ENCODE results near the gene CERT1.

The CERT1 gene

DNA sequence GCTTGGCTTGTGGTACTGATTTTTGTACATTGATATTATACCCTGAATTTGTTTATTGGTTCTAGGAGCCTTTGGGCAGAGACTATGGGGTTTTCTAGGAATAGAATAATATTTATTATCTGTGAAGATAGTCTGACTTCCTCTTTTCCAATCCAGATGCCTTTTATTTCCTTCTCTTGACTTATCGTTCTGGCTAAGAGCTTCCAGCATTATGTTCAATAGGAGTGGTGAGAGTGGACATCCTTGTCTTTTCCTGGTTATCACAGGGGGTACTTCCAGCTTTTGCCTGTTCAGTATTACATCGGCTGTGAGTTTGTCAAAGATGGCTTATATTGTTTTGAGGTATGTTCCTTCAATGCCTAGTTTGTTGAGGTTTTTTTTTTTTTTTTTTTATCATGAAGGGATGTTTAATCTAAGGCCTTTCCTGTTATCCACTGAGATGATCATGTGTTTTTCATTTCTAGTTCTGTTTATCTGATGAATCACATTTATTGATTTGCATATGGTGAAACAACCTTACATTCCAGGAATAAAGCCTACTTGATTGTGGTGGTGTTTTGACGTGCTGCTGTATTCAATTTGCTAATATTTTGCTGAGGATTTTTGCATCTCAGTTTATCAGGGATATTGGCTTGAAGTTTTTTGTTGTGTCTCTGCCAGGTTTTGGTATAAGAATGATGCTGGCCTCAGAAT is 77.5 kb downstream of the CERT1 start:
- Mint-ChIP-seq H3K27ac (no peak overlapping the region), H3K4me1 (peaks cover 5% of the 10 kb centered on the region), H3K4me3 (no peak overlapping the region), H3K27me3 (no peaks in the 10 kb centered on the region), H3K9me3 (no peaks in the 10 kb centered on the region), H3K36me3 (peaks cover 4% of the 10 kb centered on the region)

DNA sequence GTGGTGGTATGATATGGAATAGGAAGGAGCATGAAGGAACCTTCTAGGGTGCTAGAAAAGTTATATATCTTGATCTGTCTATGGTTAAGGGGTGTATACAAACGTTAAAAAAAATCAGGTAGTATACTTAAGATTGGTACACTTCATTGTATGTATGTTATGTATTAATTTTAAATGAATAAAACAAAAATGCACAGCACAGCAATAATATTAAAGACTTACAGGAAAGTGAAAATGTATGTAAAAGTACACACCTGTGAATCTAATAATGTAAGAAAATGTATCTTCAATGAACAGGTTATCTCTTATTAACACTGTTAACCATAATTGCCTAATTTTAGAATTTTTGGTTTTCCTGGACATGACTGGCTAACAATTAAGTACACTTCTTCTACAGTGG is 97.2 kb downstream of the CERT1 start:
- Mint-ChIP-seq H3K4me3 (no peak overlapping the region), H3K36me3 (peaks cover 20% of the 10 kb centered on the region)

DNA sequence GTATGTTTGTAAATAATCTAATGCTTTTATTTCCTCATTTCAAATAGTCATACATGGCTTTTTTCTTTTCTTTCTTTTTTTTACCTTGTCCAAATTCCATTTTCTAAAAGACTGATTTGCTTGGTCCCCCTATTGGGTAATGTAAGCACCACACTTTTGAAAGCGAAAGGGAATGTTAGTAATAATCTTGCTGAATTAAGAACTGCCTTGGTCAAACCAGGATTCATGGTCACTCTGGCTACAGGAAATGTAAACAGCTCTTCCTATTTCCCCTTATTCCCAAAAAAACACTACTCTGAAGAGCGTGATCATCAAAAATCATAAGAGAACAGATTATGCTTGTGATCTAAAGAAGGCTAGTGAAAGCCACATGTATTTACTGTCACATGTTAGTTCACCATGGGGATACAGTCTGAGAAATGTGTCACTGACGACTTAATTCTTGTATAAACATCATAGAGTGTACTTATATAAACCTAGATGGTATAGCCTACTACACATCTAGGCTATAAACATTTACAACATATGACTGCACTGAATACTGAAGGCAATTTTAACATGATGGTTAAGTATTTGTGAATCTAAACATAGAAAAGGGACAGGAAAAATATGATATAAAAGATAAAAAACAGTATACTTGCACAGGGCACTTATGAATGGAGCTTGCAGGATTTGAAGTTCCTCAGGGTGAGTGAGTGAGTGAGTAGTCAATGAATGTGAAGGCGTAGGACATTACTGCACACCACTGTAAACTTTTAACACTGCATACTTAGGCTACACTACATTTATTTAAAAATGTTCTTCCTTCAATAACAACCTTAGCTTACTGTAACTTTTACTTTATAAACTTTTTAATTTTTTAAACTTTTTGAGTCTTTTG is 99.1 kb downstream of the CERT1 start:
- H3K27me3 Mint-ChIP-seq: no peaks in the 10 kb centered on the region
- peaks cover 9% of the 10 kb centered on the region for H3K4me1 Mint-ChIP-seq
- peaks cover 18% of the 10 kb centered on the region for H3K36me3 Mint-ChIP-seq
- no peak overlapping the region for H3K27ac Mint-ChIP-seq
- H3K9me3 Mint-ChIP-seq: no peaks in the 10 kb centered on the region
- H3K4me3 Mint-ChIP-seq: no peak overlapping the region

More for the DNA sequence above, 97.2 kb downstream of the CERT1 start:
- no peaks in the 10 kb centered on the region for H3K27me3 Mint-ChIP-seq
- no peak overlapping the region for H3K27ac Mint-ChIP-seq
- peaks cover 9% of the 10 kb centered on the region for H3K4me1 Mint-ChIP-seq
- no peaks in the 10 kb centered on the region for H3K9me3 Mint-ChIP-seq

DNA sequence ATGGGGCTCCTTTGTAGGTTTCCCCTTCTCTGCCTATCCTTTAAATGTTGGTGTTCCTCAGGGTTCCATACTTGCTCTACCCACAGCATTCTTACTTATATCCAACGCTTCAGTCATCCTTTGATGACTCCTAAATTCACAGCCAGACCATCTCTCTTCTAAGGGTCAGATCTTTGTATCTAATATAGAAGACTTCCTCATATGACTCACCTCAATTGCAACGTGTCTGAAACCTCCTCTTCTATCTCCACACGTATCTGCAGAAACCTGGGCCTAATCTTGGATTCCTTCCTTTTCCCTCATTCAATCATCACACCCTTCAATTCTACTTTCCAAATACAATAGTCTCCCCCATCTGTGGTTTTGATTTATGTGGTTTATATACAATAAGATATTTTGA is 106.1 kb downstream of the CERT1 start:
- Mint-ChIP-seq H3K27ac (no peak overlapping the region), H3K9me3 (no peaks in the 10 kb centered on the region), H3K4me3 (no peak overlapping the region), H3K27me3 (no peaks in the 10 kb centered on the region), H3K36me3 (peaks cover 13% of the 10 kb centered on the region), H3K4me1 (no peaks in the 10 kb centered on the region)

DNA sequence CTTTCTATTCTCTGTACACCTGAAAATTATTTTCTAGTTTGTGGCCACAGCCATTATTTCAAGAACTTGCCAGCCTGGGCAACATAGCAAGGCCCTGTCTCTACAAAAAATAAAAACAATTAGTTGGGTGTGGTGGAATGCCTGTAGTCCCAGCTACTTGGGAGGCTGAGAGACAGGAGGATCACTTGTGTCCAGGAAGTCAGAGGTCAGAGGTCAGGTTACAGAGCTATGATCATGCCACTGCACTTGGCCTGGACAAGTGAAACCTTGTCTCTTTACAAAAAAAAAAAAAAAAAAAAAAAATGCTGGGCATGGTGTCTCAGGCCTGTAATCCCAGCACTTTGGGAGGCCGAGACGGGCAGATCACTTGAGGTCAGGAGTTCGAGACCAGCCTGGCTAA is 116.2 kb downstream of the CERT1 start:
- H3K4me3 Mint-ChIP-seq: no peak overlapping the region
- no peak overlapping the region for H3K27ac Mint-ChIP-seq
- H3K9me3 Mint-ChIP-seq: no peaks in the 10 kb centered on the region
- H3K4me1 Mint-ChIP-seq: no peaks in the 10 kb centered on the region
- H3K27me3 Mint-ChIP-seq: no peaks in the 10 kb centered on the region
- peaks cover 8% of the 10 kb centered on the region for H3K36me3 Mint-ChIP-seq

DNA sequence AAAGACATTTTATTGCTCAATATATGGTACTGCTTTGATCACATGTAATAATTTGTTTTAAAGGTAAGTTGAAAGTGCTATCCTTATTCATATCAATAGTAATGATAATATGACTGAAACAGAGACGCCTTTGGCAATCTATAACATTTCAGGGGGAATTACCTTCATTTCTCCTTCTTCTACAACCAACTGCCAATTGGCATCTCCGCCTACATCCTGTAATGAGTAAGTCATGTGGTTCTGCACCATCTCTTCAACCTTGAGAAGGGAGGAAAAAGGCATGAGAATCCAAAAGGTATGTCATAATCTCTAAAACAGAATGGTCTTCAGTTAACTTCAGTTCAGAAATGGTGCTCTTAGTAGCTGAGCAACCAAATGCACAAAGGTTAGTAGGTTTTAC is 122.0 kb downstream of the CERT1 start:
- no peak overlapping the region for H3K4me3 Mint-ChIP-seq
- H3K36me3 Mint-ChIP-seq: peaks cover 13% of the 10 kb centered on the region
- no peaks in the 10 kb centered on the region for H3K27me3 Mint-ChIP-seq
- peak overlapping the region; percentile 4 for H3K27ac Mint-ChIP-seq
- no peaks in the 10 kb centered on the region for H3K9me3 Mint-ChIP-seq
- peaks cover 5% of the 10 kb centered on the region for H3K4me1 Mint-ChIP-seq

DNA sequence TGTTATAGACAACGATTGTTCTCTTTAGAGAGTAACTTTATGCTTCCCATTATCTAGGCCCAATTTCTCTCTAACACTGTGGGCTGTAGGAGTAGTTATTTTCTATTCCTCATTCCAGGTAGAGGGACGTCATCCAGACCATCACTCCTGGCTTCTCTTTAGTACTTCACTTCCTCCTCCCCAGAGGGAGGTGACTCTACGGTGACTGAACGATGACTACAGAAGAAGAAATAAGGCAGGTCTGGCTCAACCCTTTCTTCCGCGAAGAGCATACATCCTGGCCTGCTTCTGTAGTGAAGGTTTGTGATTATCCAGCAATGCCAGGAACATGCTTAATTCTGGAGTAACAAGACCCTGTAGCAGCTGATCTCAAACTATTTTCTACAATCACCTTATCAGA is 123.6 kb downstream of the CERT1 start:
- Mint-ChIP-seq H3K9me3 (no peaks in the 10 kb centered on the region), H3K4me1 (peaks cover 5% of the 10 kb centered on the region), H3K27me3 (no peaks in the 10 kb centered on the region), H3K36me3 (peaks cover 14% of the 10 kb centered on the region), H3K4me3 (no peak overlapping the region), H3K27ac (no peak overlapping the region)

DNA sequence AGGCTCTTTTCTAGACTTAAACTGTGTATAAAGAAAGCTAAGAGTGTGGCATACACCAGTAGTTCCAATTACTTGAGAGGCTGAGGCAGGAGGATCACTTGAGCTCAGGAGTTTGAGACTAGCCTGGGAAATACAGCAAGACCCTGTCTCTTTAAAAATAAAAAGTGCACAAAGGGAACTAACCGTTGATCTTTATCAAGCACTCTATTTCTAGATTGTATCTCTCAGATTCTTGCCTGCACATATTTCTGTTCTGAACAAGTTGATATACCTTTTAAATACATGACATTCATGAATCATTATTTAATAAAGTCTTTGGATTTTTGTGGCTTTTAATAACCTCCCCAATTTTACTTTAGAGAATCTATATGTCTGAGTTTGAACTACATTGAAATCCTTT is 127.2 kb downstream of the CERT1 start:
- Mint-ChIP-seq H3K4me1 (no peaks in the 10 kb centered on the region), H3K9me3 (no peaks in the 10 kb centered on the region), H3K27ac (no peak overlapping the region), H3K4me3 (no peak overlapping the region), H3K27me3 (no peaks in the 10 kb centered on the region), H3K36me3 (peaks cover 16% of the 10 kb centered on the region)

DNA sequence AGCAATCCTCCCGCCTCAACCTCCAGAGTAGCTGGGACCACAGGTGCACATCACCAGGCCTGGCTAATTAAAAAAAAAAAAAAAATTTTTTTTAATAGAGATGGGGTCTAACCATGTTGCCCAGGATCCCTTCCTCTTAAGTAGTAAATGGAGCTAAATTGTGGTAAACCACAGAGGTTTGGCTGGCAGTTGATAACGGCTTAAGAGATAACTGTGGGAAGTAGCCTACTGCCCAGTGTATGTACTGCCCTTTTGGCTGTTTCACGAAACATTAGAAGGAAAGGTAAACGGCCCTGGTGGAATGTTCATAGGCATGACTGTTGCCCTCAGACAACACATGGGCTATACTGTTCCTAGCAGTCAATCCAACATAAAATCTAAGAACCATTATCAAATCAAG is 130.0 kb downstream of the CERT1 start:
- Mint-ChIP-seq H3K36me3 (peaks cover 8% of the 10 kb centered on the region), H3K27me3 (no peaks in the 10 kb centered on the region), H3K4me3 (no peak overlapping the region), H3K9me3 (no peaks in the 10 kb centered on the region), H3K4me1 (no peaks in the 10 kb centered on the region), H3K27ac (no peak overlapping the region)

DNA sequence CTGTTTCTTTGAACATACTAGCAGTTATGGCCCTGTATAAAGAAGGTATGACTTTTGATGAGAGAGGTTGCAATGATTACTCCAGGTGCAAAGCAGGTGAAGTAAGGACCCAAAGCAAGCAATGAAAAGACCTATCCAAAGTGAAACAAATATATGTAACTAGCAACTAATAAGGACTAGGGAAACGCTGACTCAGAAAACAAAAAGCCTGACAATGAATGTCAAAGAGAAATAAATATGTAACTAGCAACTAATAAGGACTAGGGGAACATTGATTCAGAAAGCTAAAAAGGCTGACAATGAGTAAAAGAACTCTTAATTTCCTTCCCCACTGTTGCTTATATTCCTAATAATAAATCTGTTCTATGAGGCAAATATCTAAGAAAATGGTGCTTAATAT is 131.3 kb downstream of the CERT1 start:
- no peaks in the 10 kb centered on the region for H3K27me3 Mint-ChIP-seq
- H3K36me3 Mint-ChIP-seq: peaks cover 9% of the 10 kb centered on the region
- no peak overlapping the region for H3K27ac Mint-ChIP-seq
- no peaks in the 10 kb centered on the region for H3K9me3 Mint-ChIP-seq
- no peak overlapping the region for H3K4me3 Mint-ChIP-seq
- H3K4me1 Mint-ChIP-seq: no peaks in the 10 kb centered on the region

DNA sequence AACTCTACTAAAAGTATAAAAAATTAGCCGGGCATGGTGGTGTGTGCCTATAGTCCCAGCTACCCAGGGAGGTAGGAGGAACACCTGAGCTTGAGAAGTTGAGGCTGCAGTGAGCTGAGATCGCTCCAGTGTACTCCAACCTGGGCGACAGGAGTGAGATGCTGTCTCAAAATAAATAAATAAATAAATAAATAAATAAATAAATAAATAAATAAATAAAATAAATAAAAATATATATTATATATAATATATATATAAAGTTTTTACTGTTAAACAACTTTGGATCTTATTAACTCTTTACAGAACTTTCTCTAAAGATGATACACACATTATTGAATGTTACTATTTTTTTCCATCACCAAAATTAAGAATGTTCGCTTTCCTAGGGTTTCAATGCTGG is 136.0 kb downstream of the CERT1 start:
- Mint-ChIP-seq H3K4me3 (no peak overlapping the region), H3K27ac (no peak overlapping the region), H3K27me3 (no peaks in the 10 kb centered on the region), H3K4me1 (no peaks in the 10 kb centered on the region), H3K36me3 (peaks cover 4% of the 10 kb centered on the region), H3K9me3 (no peaks in the 10 kb centered on the region)

DNA sequence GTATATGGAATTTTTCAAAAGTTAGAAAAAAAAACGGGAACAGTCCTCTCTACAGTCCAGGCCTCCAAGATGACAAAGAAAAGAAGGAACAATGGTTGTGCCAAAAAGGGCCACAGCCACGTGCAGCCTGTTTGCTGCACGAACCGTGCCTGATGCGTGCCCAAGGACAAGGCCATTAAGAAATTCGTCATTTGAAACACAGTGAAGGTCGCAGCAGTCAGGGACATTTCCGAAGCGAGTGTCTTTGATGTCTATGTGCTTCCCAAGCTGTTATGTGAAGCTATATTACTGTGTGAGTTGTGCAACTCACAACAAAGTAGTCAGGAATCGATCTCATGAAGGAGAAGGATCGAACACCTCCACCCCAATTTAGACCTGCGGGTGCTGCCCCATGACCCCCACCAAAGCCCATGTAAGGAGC is 137.0 kb downstream of the CERT1 start:
- H3K27ac Mint-ChIP-seq: no peak overlapping the region
- H3K27me3 Mint-ChIP-seq: no peaks in the 10 kb centered on the region
- H3K4me3 Mint-ChIP-seq: no peak overlapping the region
- H3K36me3 Mint-ChIP-seq: peaks cover 4% of the 10 kb centered on the region
- H3K4me1 Mint-ChIP-seq: no peaks in the 10 kb centered on the region
- no peaks in the 10 kb centered on the region for H3K9me3 Mint-ChIP-seq

DNA sequence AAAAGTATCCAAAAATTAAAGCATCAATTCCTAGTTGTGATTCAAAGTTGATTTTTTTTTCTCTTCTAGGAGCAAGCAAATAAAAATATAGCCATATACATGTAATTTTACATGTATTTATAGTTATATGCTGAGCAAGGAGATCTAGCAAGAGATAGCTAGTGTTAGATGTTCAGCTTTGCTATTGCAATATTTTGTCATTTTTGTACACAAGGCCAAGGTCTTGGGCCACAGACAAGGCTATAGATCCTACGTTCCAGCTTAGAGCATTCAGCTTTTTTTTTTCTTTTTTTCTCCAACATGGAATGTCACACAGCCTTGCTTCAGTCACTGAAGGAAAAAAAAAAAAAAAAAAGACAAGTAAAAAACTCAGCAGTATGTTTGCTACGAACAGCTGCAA is 137.6 kb downstream of the CERT1 start:
- Mint-ChIP-seq H3K27ac (no peak overlapping the region), H3K4me3 (no peak overlapping the region), H3K4me1 (no peaks in the 10 kb centered on the region)

DNA sequence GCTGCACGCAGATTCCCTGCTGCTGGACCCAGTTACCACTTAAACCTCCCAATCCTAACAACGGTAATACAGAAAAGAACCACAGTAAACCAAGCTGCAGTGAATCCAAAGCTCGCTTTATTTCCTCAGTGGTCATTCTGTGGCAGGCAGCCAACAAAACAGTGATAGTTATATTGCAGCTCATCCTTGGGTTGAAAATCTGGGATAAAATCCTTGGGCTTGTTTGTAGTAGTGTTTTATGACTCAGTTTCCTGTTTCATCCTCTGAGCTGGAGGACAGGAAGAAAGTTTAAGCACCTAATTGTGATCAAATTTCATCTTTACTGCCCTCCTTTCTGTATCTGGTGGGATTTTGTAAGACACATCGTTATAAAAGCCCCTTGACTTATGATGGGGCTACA is 143.0 kb downstream of the CERT1 start:
- H3K27me3 Mint-ChIP-seq: no peaks in the 10 kb centered on the region
- peaks cover 5% of the 10 kb centered on the region for H3K4me1 Mint-ChIP-seq
- H3K27ac Mint-ChIP-seq: no peak overlapping the region
- H3K4me3 Mint-ChIP-seq: no peak overlapping the region
- H3K9me3 Mint-ChIP-seq: no peaks in the 10 kb centered on the region
- peaks cover 4% of the 10 kb centered on the region for H3K36me3 Mint-ChIP-seq

More for the DNA sequence above, 137.6 kb downstream of the CERT1 start:
- Mint-ChIP-seq H3K9me3 (no peaks in the 10 kb centered on the region), H3K27me3 (no peaks in the 10 kb centered on the region), H3K36me3 (peaks cover 4% of the 10 kb centered on the region)

DNA sequence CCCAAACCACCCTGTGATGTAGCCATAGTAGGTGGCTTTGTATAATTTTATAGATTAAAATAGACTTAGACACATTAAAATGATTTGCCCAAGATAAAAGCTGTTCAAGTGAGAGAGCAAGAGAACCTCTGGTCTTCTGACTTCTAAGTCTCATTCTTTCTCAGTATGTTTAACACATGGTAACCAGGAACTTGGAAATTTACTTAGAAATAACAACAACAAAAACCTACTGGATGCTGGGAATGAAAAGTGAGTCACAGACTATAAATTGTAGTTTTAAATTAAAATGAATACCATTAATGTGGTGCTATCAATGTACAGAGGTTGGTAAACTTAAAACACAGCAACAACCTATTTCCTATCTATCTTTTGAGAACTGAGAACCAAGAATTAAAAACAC is 144.0 kb downstream of the CERT1 start:
- Mint-ChIP-seq H3K4me1 (peaks cover 5% of the 10 kb centered on the region), H3K4me3 (no peak overlapping the region), H3K9me3 (no peaks in the 10 kb centered on the region), H3K27ac (peak overlapping the region; percentile 17), H3K36me3 (peaks cover 9% of the 10 kb centered on the region), H3K27me3 (no peaks in the 10 kb centered on the region)

DNA sequence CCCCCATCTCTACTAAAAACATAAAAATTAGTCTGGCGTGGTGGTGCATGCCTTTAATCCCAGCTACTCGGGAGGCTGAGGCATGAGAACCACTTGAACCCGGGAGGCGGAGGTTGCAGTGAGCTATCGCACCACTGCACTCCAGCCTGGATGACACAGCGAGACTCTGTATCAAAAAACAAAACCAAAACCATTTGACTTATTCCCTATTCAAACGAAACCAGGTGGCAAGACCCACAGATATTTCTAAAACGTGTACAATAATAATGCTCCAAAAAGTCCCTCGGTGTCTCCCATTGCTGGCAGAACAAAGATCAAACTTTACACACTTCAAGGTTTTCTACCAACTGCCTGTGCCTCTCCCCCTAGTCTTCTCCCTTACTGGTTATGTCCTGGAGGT is 144.6 kb downstream of the CERT1 start:
- no peaks in the 10 kb centered on the region for H3K27me3 Mint-ChIP-seq
- peaks cover 13% of the 10 kb centered on the region for H3K36me3 Mint-ChIP-seq
- H3K4me1 Mint-ChIP-seq: peaks cover 5% of the 10 kb centered on the region
- no peak overlapping the region for H3K4me3 Mint-ChIP-seq
- no peak overlapping the region for H3K27ac Mint-ChIP-seq
- no peaks in the 10 kb centered on the region for H3K9me3 Mint-ChIP-seq
